ENCODE results near the gene CBY3. TPM values are rescaled to one million over a fixed set of nuclear protein-coding genes. Genes with fewer than 3 reads are reported as not detected.
A peak's percentile ranks its signal among the peaks of the same experiment; 100 is the strongest.

CBY3 gene
- not detected in 2 replicates for total RNA-seq

DNA sequence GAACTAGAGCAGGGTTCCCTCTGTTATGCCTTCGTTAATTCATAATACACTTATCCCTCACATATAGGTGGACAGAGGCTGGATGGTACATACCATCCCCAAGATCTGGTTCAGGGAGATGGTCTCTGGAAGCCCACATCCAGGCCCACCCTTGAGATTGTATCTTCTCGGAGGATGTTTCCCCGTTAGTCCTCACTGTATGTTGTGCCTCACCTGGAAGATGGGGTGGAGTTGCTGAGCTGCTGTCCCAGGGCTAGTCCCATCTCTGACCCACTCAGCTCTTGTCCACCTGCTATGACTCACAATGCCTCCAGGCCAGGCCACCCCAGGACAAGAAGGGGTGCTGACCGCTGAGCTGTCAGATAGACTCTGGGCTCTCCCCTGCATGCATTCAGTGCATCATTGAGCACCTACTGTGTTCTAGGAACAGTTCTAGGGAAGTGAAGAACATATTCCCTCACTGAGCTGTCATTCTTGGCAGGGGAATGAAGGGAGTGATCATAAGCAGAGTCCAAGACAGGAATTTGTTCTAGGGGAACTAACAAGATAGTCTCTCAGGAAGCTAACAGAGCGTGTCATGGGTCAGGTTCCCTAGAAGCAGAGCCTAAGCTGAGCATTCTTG lies at the start of gene CBY3:
TSS of gene CBY3 (minus strand) at position 255 of the 622 bp plus-strand sequence. CDS start at position 139, 116 bp downstream.
- Mint-ChIP-seq H3K27me3 (no peaks in the 10 kb centered on the region), H3K9me3 (no peaks in the 10 kb centered on the region), H3K27ac (peak within 1 kb of the TSS; percentile 59), H3K36me3 (ENCODE audit: low read depth) (peaks cover 6% of the 10 kb centered on the region), H3K4me3 (peak within 1 kb of the TSS; percentile 52), H3K4me1 (peaks cover 28% of the 10 kb centered on the region)
- intact Hi-C loops (cut with micrococcal nuclease), result no loop called here
- ATAC-seq (ENCODE audit: low read depth) (no peak), DNase-seq (no peak)
- POLR2A ChIA-PET, result interaction anchor here (0.9 to 4.5 kb wide), 4 partner anchors 16 to 57 kb away, joined by 4 to 30 read pairs (median 14); partner anchors contain the start of genes CANX, HNRNPH1 and MAML1
- no peak for TF ChIP-seq CTCF (IDR thresholded peaks at IDR 0.05)
- CTCF ChIA-PET, result interaction anchor here (1.1 kb wide), 2 partner anchors 10 to 20 kb away, joined by 3 read pairs; no protein-coding TSS in a partner anchor

DNA sequence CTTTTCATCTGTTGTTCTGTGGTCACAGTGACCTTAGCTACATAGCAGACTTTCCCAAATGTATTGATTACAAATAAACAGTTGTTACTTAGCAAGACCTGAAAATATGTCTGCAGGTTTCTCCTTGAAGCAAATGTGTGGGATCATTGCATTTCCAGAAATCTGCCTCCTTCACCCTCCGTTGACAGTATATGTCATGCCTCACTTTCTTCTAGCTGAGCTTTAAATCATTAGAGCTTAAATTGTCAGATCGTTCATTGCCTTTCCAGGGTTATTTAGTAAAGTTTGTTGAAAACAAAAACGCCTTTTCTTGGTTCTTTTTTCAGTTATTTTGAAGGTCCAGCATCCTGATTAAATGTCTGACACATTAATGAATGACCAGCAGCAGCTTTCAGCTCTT lies 49.5 kb upstream of the CBY3 start:
- POLR2A ChIA-PET, result interaction anchor here (0.9 to 1.2 kb wide), 2 partner anchors 107 to 109 kb away, joined by 3 read pairs; partner anchors contain the start of gene HNRNPH1
- no peak for TF ChIP-seq CTCF (IDR thresholded peaks at IDR 0.05)
- H3K27ac Mint-ChIP-seq, result peak overlapping the region; percentile 14
- H3K9me3 Mint-ChIP-seq, result no peaks in the 10 kb centered on the region
- no peak for ATAC-seq (ENCODE audit: low read depth)
- intact Hi-C loops (cut with micrococcal nuclease), result loop anchor here (10.0 kb wide), 2 partner anchors 1074 to 1106 kb away; partner anchors contain the start of genes CLK4 and MGAT1
- CTCF ChIA-PET, result interaction anchor here (1.1 kb wide), 1 partner anchor 28 kb away, joined by 3 read pairs; no protein-coding TSS in a partner anchor
- H3K4me3 Mint-ChIP-seq, result no peak overlapping the region
- peaks cover 30% of the 10 kb centered on the region for H3K4me1 Mint-ChIP-seq
- DNase-seq, result no peak
- no peaks in the 10 kb centered on the region for H3K27me3 Mint-ChIP-seq
- H3K36me3 Mint-ChIP-seq (ENCODE audit: low read depth), result peaks cover 58% of the 10 kb centered on the region

DNA sequence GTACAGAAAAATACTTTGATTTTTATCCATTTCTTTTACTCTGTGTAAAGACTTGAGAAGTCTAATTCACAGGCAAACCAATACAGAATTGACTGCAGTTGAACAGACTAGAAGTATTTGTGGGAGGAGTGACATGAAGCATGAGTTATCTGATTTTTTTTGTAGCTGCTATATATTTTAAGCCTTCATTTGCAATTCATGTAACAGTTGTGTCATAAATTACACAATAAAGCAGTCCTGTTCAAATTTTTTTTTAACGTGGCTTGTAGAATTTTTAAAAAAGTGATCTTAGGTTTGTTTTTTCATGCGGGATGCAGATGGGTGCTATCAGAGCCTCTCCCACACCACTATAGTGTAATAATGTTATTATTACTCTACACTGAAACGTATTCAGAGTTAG lies 48.9 kb upstream of the CBY3 start:
- H3K27me3 Mint-ChIP-seq, result no peaks in the 10 kb centered on the region
- peaks cover 62% of the 10 kb centered on the region for H3K36me3 Mint-ChIP-seq (ENCODE audit: low read depth)
- ChIA-PET CTCF (interaction anchor here (1.1 kb wide), 1 partner anchor 27 kb away, joined by 3 read pairs; no protein-coding TSS in a partner anchor), POLR2A (interaction anchor here (0.6 to 1.2 kb wide), 3 partner anchors 106 to 1126 kb away, joined by 3 to 4 read pairs (median 3); partner anchors contain the start of gene HNRNPH1)
- no peak overlapping the region for H3K27ac Mint-ChIP-seq
- H3K9me3 Mint-ChIP-seq, result no peaks in the 10 kb centered on the region
- TF ChIP-seq CTCF (IDR thresholded peaks at IDR 0.05), result no peak
- ATAC-seq (ENCODE audit: low read depth) (no peak), DNase-seq (no peak)
- H3K4me3 Mint-ChIP-seq, result no peak overlapping the region
- H3K4me1 Mint-ChIP-seq, result peaks cover 29% of the 10 kb centered on the region
- intact Hi-C loops (cut with micrococcal nuclease), result loop anchor here (10.0 kb wide), 2 partner anchors 1075 to 1105 kb away; partner anchors contain the start of genes CLK4 and MGAT1

- Mint-ChIP-seq H3K4me3 (no peak overlapping the region), H3K36me3 (ENCODE audit: low read depth) (peaks cover 66% of the 10 kb centered on the region), H3K27ac (no peak overlapping the region), H3K9me3 (no peaks in the 10 kb centered on the region), H3K4me1 (peaks cover 24% of the 10 kb centered on the region), H3K27me3 (no peaks in the 10 kb centered on the region)
- CTCF ChIA-PET, result interaction anchor here (1.1 kb wide), 1 partner anchor 27 kb away, joined by 3 read pairs; no protein-coding TSS in a partner anchor
- intact Hi-C loops (cut with micrococcal nuclease), result no loop called here
- no peak for DNase-seq
- TF ChIP-seq CTCF (IDR thresholded peaks at IDR 0.05), result no peak
- POLR2A ChIA-PET, result interaction anchor here (0.6 to 1.2 kb wide), 2 partner anchors 106 to 1126 kb away, joined by 3 to 4 read pairs; partner anchors contain the start of gene HNRNPH1
- no peak for ATAC-seq (ENCODE audit: low read depth)
These were observed 48.5 kb upstream of the CBY3 start for GRCh38 chr5:179729303-179729702.

GRCh38 chr5:179727106-179727505 lies 46.3 kb upstream of the CBY3 start:
- CTCF ChIA-PET, result no interaction called here
- ATAC-seq (ENCODE audit: low read depth), result no peak
- Mint-ChIP-seq H3K27ac (no peak overlapping the region), H3K9me3 (no peaks in the 10 kb centered on the region), H3K36me3 (ENCODE audit: low read depth) (peaks cover 83% of the 10 kb centered on the region), H3K27me3 (no peaks in the 10 kb centered on the region), H3K4me1 (peaks cover 15% of the 10 kb centered on the region), H3K4me3 (no peak overlapping the region)
- POLR2A ChIA-PET, result no interaction called here
- no peak for DNase-seq
- intact Hi-C loops (cut with micrococcal nuclease), result no loop called here
- TF ChIP-seq CTCF (IDR thresholded peaks at IDR 0.05), result no peak

Measured in activated B cell treated with CpG ODN at 0.5 μM for 24 hours (primary cell).